ENCODE measurements around the gene PAK6.

Gene PAK6

DNA sequence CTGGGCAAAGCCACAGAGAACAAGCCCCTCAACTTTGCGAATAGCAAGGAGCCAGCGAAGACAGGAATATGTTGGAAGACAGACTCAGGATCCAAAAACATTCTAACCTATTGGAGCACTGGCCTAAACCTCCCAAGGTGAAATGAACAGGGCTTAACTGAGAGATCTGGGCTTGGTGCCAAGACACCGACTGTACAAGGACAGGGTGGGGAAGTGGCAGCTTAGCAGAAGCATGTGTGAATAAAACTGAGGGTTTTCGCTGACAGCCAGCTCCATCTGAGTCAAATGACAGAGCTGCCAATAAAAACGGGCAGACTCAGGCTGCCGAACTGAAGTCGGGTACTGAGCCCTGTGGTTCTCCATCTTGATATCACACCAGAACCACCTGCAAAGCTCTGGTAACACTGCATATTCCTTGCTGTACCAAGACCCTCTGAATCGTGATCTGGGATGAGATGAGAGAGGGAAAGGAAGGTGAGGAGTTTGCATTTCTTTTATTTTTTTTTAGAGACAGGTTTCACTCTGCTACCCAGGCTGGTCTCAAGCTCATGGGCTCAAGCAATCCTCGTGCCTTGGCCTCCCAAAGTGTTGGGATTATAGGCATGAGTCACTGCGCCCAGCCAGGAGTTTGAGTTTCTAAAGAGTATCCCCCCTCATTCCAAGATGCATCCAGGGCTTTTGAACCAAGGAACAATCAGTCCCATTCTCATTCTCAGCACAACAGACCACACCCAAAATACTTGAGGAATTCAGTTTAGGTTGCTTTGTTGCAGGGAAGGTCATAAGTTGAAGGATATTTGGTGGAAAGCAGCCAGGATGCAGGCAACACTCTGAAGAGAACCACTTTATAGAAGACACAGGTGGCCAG lies 74.9 kb downstream of the PAK6 start:
- peaks cover 9% of the 10 kb centered on the region for H3K4me1 ChIP-seq (ENCODE audit: control insufficient read depth, insufficient read depth, low read depth, low read length)
- H3K4ac ChIP-seq (ENCODE audit: low read depth in 1 of 2, low read length in 2 of 2): no peak overlapping the region
- no peak overlapping the region for H4K91ac ChIP-seq (ENCODE audit: low read length)
- no peak overlapping the region for H3K27ac ChIP-seq (ENCODE audit: low read length, poor library complexity, severe bottlenecking)
- no peak for DNase-seq
- no peaks in the 10 kb centered on the region for H3K9me3 ChIP-seq (ENCODE audit: control insufficient read depth, low read length)
- peak overlapping the region in 1 of 2 experiments; percentile 11 for H2BK12ac ChIP-seq (ENCODE audit: low read length in 2 of 2)
- no peak overlapping the region for H2BK120ac ChIP-seq (ENCODE audit: low read depth, low read length)
- H3K18ac ChIP-seq (ENCODE audit: low read depth in 1 of 2, low read length in 2 of 2): no peak overlapping the region
- H3K14ac ChIP-seq (ENCODE audit: low read length in 2 of 2): no peak overlapping the region
- H3K79me1 ChIP-seq (replicated peaks; ENCODE audit: low read length, poor library complexity, severe bottlenecking): no peaks in the 10 kb centered on the region
- no peak overlapping the region for H3K4me3 ChIP-seq (ENCODE audit: insufficient read depth in 1 of 2, low read depth in 1 of 2, low read length in 2 of 2)
- H3K36me3 ChIP-seq (ENCODE audit: control insufficient read depth in 1 of 2, insufficient read depth in 2 of 2, low read depth in 1 of 2, low read length in 2 of 2): no peaks in the 10 kb centered on the region
- H2BK15ac ChIP-seq (ENCODE audit: low read depth, poor library complexity, severe bottlenecking): no peak overlapping the region
- H4K8ac ChIP-seq (ENCODE audit: low read length): no peak overlapping the region
- H2BK5ac ChIP-seq (ENCODE audit: low read depth, low read length, poor library complexity, severe bottlenecking): no peak overlapping the region
- H3K9ac ChIP-seq (ENCODE audit: low read length): no peak overlapping the region
- 70% methylated on average over 10 of the region's 10 CpGs for WGBS
- H3K23ac ChIP-seq (ENCODE audit: low read length in 2 of 2): no peak overlapping the region
- no peak overlapping the region for H2AFZ ChIP-seq (ENCODE audit: low read depth, low read length)
- no peak overlapping the region for H3K4me2 ChIP-seq (ENCODE audit: low read length, poor library complexity, severe bottlenecking)
- peaks cover 42 to 57% of the 10 kb centered on the region in 2 experiments for H3K27me3 ChIP-seq (ENCODE audit: control insufficient read depth in 1 of 2, insufficient read depth in 1 of 2, low read length in 2 of 2)
- no peak overlapping the region for H2AK5ac ChIP-seq (ENCODE audit: low read length, severe bottlenecking)

DNA sequence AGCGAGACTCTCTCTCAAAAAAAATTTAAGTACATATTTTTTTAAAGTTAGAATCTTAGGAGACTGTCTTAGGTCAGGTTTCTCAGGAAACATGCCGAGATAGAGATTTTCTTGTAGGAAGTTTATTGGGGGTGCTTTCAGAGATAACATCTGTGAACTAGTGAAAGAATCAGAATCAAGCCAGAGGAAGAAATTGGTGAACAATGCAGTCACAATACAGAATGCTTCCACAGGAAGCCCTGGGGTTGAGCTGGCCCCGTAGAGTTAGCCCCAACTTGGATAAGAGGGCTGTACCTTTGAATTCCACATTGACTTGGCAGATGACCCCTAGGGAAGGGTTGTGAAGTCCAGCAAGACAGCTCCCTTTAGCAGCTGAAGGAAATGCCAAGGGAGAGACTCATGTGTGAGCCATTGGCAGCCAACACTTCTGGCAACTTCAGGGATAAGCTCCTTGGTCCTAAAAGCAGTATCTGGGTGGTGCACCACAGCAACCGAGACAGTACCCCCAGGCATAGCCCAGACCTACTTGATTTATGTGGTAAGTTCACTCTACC lies 75.9 kb downstream of the PAK6 start:
- 67% methylated on average over 3 of the region's 4 CpGs for WGBS

GRCh38 chr15:40316931-40317330 lies 78.1 kb downstream of the PAK6 start:
- Histone ChIP-seq H2BK5ac (ENCODE audit: low read depth, low read length, poor library complexity, severe bottlenecking) (no peak overlapping the region), H2BK120ac (ENCODE audit: low read depth, low read length) (no peak overlapping the region), H3K27ac (ENCODE audit: low read length, poor library complexity, severe bottlenecking) (no peak overlapping the region), H2AK5ac (ENCODE audit: low read length, severe bottlenecking) (no peak overlapping the region), H2AFZ (ENCODE audit: low read depth, low read length) (no peak overlapping the region), H2BK12ac (ENCODE audit: low read length in 2 of 2) (no peak overlapping the region), H3K27me3 (ENCODE audit: control insufficient read depth in 1 of 2, insufficient read depth in 1 of 2, low read length in 2 of 2) (peaks cover 14 to 39% of the 10 kb centered on the region in 2 experiments), H3K9me3 (ENCODE audit: control insufficient read depth, low read length) (no peaks in the 10 kb centered on the region), H3K79me1 (replicated peaks; ENCODE audit: low read length, poor library complexity, severe bottlenecking) (no peaks in the 10 kb centered on the region), H3K23ac (ENCODE audit: low read length in 2 of 2) (no peak overlapping the region), H4K91ac (ENCODE audit: low read length) (no peak overlapping the region), H3K4me1 (ENCODE audit: control insufficient read depth, insufficient read depth, low read depth, low read length) (peaks cover 3% of the 10 kb centered on the region), H3K14ac (ENCODE audit: low read length in 2 of 2) (no peak overlapping the region), H3K36me3 (ENCODE audit: control insufficient read depth in 1 of 2, insufficient read depth in 2 of 2, low read depth in 1 of 2, low read length in 2 of 2) (no peaks in the 10 kb centered on the region), H4K8ac (ENCODE audit: low read length) (no peak overlapping the region), H2BK15ac (ENCODE audit: low read depth, poor library complexity, severe bottlenecking) (no peak overlapping the region), H3K4ac (ENCODE audit: low read depth in 1 of 2, low read length in 2 of 2) (no peak overlapping the region), H3K18ac (ENCODE audit: low read depth in 1 of 2, low read length in 2 of 2) (no peak overlapping the region), H3K4me2 (ENCODE audit: low read length, poor library complexity, severe bottlenecking) (no peak overlapping the region), H3K4me3 (ENCODE audit: insufficient read depth in 1 of 2, low read depth in 1 of 2, low read length in 2 of 2) (no peak overlapping the region), H3K9ac (ENCODE audit: low read length) (no peak overlapping the region)
- no peak for DNase-seq
- WGBS: 90% methylated on average over 1 of the region's 3 CpGs

More for the DNA sequence above, 75.9 kb downstream of the PAK6 start:
- no peak overlapping the region for H2AK5ac ChIP-seq (ENCODE audit: low read length, severe bottlenecking)
- H3K23ac ChIP-seq (ENCODE audit: low read length in 2 of 2): no peak overlapping the region
- no peak overlapping the region for H3K4me3 ChIP-seq (ENCODE audit: insufficient read depth in 1 of 2, low read depth in 1 of 2, low read length in 2 of 2)
- H3K14ac ChIP-seq (ENCODE audit: low read length in 2 of 2): no peak overlapping the region
- no peak overlapping the region for H4K8ac ChIP-seq (ENCODE audit: low read length)
- H3K27ac ChIP-seq (ENCODE audit: low read length, poor library complexity, severe bottlenecking): no peak overlapping the region
- H3K79me1 ChIP-seq (replicated peaks; ENCODE audit: low read length, poor library complexity, severe bottlenecking): no peaks in the 10 kb centered on the region
- H3K4ac ChIP-seq (ENCODE audit: low read depth in 1 of 2, low read length in 2 of 2): no peak overlapping the region
- H2BK12ac ChIP-seq (ENCODE audit: low read length in 2 of 2): no peak overlapping the region
- DNase-seq: no peak
- H3K27me3 ChIP-seq (ENCODE audit: control insufficient read depth in 1 of 2, insufficient read depth in 1 of 2, low read length in 2 of 2): peaks cover 32 to 57% of the 10 kb centered on the region in 2 experiments
- no peak overlapping the region for H3K18ac ChIP-seq (ENCODE audit: low read depth in 1 of 2, low read length in 2 of 2)
- no peak overlapping the region for H4K91ac ChIP-seq (ENCODE audit: low read length)
- H2BK120ac ChIP-seq (ENCODE audit: low read depth, low read length): no peak overlapping the region
- H3K4me1 ChIP-seq (ENCODE audit: control insufficient read depth, insufficient read depth, low read depth, low read length): peaks cover 6% of the 10 kb centered on the region
- no peak overlapping the region for H2BK15ac ChIP-seq (ENCODE audit: low read depth, poor library complexity, severe bottlenecking)
- H2AFZ ChIP-seq (ENCODE audit: low read depth, low read length): no peak overlapping the region
- no peaks in the 10 kb centered on the region for H3K9me3 ChIP-seq (ENCODE audit: control insufficient read depth, low read length)
- no peaks in the 10 kb centered on the region for H3K36me3 ChIP-seq (ENCODE audit: control insufficient read depth in 1 of 2, insufficient read depth in 2 of 2, low read depth in 1 of 2, low read length in 2 of 2)
- no peak overlapping the region for H2BK5ac ChIP-seq (ENCODE audit: low read depth, low read length, poor library complexity, severe bottlenecking)
- H3K4me2 ChIP-seq (ENCODE audit: low read length, poor library complexity, severe bottlenecking): no peak overlapping the region
- H3K9ac ChIP-seq (ENCODE audit: low read length): no peak overlapping the region

DNA sequence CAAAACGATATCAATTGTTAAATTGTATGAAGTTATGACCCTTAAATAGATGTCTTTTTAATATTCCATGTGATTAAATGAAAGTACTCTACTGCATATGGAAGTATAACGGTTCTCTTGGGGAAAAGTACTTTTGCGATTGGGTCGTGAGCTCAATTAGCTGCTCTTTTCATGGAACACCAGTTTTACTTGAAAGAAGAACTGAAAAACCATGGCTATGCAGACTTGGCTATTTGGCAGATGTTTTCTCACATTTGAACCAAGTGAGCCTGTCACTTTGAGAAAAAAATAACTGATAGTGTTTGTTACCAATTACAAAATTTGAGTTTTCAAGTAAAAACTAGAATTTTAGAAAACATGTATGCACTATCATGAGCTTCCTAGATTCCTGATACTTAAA lies 78.7 kb downstream of the PAK6 start:
- DNase-seq: no peak
- no peak overlapping the region for H3K23ac ChIP-seq (ENCODE audit: low read length in 2 of 2)
- no peak overlapping the region for H2BK120ac ChIP-seq (ENCODE audit: low read depth, low read length)
- H3K18ac ChIP-seq (ENCODE audit: low read depth in 1 of 2, low read length in 2 of 2): no peak overlapping the region
- no peaks in the 10 kb centered on the region for H3K36me3 ChIP-seq (ENCODE audit: control insufficient read depth in 1 of 2, insufficient read depth in 2 of 2, low read depth in 1 of 2, low read length in 2 of 2)
- H3K27ac ChIP-seq (ENCODE audit: low read length, poor library complexity, severe bottlenecking): no peak overlapping the region
- WGBS: 68% methylated on average over 3 of the region's 4 CpGs
- H3K4ac ChIP-seq (ENCODE audit: low read depth in 1 of 2, low read length in 2 of 2): no peak overlapping the region
- H3K4me1 ChIP-seq (ENCODE audit: control insufficient read depth, insufficient read depth, low read depth, low read length): peaks cover 10% of the 10 kb centered on the region
- H3K9ac ChIP-seq (ENCODE audit: low read length): no peak overlapping the region
- H4K8ac ChIP-seq (ENCODE audit: low read length): no peak overlapping the region
- no peak overlapping the region for H3K4me3 ChIP-seq (ENCODE audit: insufficient read depth in 1 of 2, low read depth in 1 of 2, low read length in 2 of 2)
- H3K9me3 ChIP-seq (ENCODE audit: control insufficient read depth, low read length): no peaks in the 10 kb centered on the region
- H2AK5ac ChIP-seq (ENCODE audit: low read length, severe bottlenecking): no peak overlapping the region
- H2BK15ac ChIP-seq (ENCODE audit: low read depth, poor library complexity, severe bottlenecking): no peak overlapping the region
- no peak overlapping the region for H2AFZ ChIP-seq (ENCODE audit: low read depth, low read length)
- no peak overlapping the region for H3K14ac ChIP-seq (ENCODE audit: low read length in 2 of 2)
- H3K27me3 ChIP-seq (ENCODE audit: control insufficient read depth in 1 of 2, insufficient read depth in 1 of 2, low read length in 2 of 2): peaks cover 7 to 33% of the 10 kb centered on the region in 2 experiments
- no peak overlapping the region for H2BK12ac ChIP-seq (ENCODE audit: low read length in 2 of 2)
- no peaks in the 10 kb centered on the region for H3K79me1 ChIP-seq (replicated peaks; ENCODE audit: low read length, poor library complexity, severe bottlenecking)
- H2BK5ac ChIP-seq (ENCODE audit: low read depth, low read length, poor library complexity, severe bottlenecking): no peak overlapping the region
- H3K4me2 ChIP-seq (ENCODE audit: low read length, poor library complexity, severe bottlenecking): no peak overlapping the region
- H4K91ac ChIP-seq (ENCODE audit: low read length): no peak overlapping the region

All from mesenchymal stem cell (in vitro differentiated cells and primary cell).